SH-SY5Y (cell line): ENCODE measurements around the gene TMCO4.

Source experiments
- GATA2 ChIP-seq: IDR thresholded peaks from 2 replicates; pipeline ENCODE4 v1.6.1; 2011; ENCODE audit warnings: mild to moderate bottlenecking, low read depth, low read length
- GATA3 ChIP-seq: IDR thresholded peaks from 2 replicates; pipeline ENCODE4 v1.6.1; 2011; ENCODE audit warnings: low read depth, mild to moderate bottlenecking, low read length, moderate library complexity

Gene TMCO4

DNA sequence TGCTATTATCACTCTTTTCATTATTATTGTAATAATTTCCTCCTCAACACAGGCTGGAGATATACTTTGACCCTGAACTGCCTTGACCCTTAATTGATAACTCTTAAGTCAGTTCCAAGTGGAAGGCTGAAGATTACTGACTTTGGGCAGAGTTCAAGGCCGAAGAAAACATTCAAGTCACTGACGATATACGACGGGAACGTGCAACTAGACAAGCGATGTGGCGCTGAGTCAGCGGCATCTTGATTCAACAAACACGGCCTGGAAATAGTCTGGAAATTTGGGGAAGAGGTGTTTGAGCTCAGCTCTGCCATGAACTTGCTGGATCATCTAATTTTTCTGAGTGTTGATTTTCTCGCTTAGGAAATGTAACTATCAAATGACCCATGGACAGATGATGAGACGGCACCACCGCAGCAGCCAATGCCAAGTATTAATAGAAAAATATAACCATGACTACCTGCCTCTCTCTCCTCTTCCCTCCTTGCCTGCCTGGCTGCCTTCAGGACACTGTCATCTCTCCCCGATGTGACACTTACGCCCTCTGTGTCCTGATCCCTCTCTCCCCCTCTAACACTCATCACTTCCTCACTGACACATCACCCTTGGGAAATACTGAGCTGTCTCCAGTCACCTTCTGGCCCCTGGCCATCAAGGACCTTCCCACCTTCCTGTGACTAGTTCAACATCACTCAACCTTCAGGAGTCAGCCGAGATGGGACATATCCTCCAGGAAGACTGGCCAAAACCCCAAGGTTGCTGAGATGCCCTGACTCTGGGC is 49.4 kb downstream of the TMCO4 start:
- TF ChIP-seq GATA2 (no peak), GATA3 (no peak)

DNA sequence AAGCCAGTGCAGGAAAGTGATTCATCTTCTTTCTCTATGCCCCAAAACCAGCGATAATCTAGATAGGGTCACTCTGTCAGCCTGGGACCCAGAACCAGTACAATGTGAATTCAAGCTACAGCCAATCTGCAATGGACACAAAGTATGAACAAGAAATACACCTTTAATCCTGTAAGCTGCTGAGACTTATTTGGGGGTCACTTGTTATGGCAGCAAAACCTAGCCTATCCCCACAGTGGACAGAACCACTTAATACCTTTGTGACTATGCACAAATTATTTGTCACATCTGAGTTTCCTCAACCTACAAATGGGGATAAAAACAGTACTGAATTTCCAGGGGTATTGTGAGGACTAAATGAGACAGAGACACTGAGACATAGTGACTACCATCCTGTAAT is 50.0 kb downstream of the TMCO4 start:
- no peak for TF ChIP-seq GATA2
- no peak for TF ChIP-seq GATA3

DNA sequence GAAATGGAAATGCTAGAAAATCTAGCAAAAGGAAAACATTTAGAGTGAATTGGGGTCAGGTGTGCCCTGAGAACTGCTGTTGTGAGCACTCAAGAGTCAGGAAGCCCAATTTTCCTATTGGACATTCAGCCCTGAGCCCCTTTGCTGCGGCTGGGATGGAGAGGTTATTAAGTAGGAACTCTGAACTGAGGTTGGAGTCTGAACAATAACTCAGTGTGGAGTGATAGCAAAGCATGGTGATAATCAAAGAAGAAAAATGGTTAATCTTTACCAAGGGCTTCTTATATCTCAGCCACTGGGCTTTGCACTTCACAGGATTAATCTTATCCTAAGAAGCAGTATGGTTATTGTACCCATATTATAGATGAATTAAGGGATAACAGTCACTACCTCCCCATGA is 52.0 kb downstream of the TMCO4 start:
- TF ChIP-seq GATA3 = no peak
- TF ChIP-seq GATA2 = no peak

- TF ChIP-seq GATA3 (no peak), GATA2 (no peak)
These were observed 54.8 kb downstream of the TMCO4 start for GRCh38 chr1:19744886-19745285.

DNA sequence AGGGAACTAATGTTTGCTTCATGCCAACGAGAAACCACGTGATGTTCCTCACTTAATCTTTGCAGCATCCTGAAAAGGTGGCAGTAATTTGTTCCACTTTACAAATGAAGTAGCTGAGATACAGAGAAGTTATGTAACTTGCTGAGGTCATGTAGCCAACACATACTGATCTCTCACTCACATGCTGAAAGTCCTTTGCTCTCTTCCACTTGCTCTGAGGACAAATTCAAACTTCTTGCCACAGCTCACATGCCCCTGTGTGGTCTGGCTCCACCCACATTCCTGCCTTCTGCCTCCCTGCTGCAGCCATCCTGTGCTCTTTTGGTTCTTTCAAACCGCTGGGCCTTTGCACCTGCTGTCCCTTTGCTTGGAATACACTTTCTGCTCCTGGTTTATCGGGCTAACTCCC is 55.4 kb downstream of the TMCO4 start:
- TF ChIP-seq GATA2 (no peak), GATA3 (no peak)

- no peak for TF ChIP-seq GATA3
- TF ChIP-seq GATA2 = no peak
These were observed 55.9 kb downstream of the TMCO4 start for GRCh38 chr1:19743793-19744192.

- no peak for TF ChIP-seq GATA2
- no peak for TF ChIP-seq GATA3
These were observed 56.5 kb downstream of the TMCO4 start for GRCh38 chr1:19743180-19743579.

DNA sequence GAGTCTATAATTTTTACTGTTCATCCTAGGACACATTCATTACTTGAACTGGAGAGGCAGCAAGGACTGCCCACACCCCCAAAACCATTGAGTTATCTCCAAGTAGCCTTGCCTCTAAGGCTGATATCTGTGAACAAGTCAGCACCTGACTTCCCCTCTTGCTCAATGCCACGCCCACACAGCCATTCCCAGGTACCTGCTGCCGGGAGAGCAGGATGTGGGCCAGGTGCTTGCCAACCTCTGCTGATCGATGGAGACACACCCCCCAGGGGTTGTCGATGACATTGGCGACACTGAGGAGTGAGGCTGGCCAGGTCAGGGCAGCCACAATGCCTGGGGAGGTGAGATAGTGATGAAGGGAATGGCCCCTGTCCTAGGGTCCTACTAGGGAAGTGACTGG is 60.1 kb downstream of the TMCO4 start:
- TF ChIP-seq GATA2 (no peak), GATA3 (no peak)

- TF ChIP-seq GATA2 (no peak), GATA3 (no peak)
These were observed 61.0 kb downstream of the TMCO4 start for GRCh38 chr1:19738669-19739068.

- TF ChIP-seq GATA3 (no peak), GATA2 (no peak)
These were observed 61.6 kb downstream of the TMCO4 start for GRCh38 chr1:19738076-19738475.

DNA sequence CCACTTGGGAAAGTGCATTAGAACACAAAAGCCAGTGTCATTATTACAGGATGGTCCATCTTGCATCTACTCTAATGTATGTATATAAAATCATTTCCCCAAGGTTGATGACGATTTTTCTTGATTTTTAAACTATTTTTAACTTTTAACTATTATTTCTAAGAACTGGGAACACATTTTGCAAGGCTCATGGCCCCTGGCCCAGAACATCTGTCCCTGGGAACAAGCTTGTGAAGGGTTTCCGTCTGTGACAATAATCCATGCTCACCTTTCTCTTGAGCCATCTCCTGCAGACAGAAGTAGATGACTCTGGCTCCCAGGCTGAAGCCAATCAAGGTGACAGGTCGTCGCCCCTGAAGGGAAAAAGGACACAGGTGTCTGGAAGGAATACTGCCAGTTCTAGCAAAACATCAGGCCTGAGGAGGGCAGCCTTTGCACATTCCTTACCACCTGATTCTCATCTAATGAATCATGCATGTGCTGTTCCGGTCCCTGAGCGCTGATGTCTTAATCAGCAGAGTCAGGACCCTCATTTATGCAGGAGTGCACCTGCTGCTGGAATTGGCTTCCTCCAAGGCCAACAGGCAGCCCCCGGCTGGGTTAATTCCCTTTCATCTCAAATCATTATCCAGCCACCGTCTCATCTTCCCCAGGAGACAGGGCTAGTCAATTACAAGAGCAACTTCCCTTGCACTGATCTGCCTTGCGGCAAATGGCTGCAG is 62.5 kb downstream of the TMCO4 start:
- TF ChIP-seq GATA3 = no peak
- TF ChIP-seq GATA2 = no peak

- TF ChIP-seq GATA2 = no peak
- TF ChIP-seq GATA3 = no peak
These were observed 64.1 kb downstream of the TMCO4 start for GRCh38 chr1:19735440-19736127.

- TF ChIP-seq GATA3 (no peak), GATA2 (no peak)
These were observed 65.2 kb downstream of the TMCO4 start for GRCh38 chr1:19734472-19734999.

DNA sequence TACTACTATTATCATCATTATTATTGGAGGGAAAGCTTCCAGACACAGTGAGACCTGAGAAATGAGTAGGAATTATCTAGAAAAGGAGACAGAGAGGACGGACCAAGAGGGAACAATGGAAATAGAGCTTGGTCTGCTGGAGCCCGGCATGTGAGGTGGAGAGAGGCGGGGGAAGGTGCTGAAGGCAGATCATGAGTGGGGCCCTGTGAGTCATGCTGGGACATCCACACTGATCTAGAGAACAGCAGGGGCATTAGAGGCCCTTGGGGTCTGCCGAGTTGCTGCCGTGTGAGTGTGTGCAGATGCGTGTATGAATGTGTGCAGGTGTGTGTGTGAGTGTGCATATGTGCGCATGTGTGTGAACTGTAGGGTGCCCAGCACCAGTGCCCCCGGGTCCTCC is 65.7 kb downstream of the TMCO4 start:
- TF ChIP-seq GATA3 (no peak), GATA2 (no peak)
